GM10248 (cell line): ENCODE measurements around the gene GPR50.

Experiments
- CTCF ChIA-PET: fragments of 300-600 bp; sonication (Branson Sonifier 250); formaldehyde crosslinking; extraction: SDS; loops from one replicate; lab custom pipeline; 2021; ENCODE audit warnings: antibody characterized with exemption; lab: Yijun Ruan, JAX
- POLR2A ChIA-PET: fragments of 350-650 bp; sonication (Branson Sonifier 250); formaldehyde crosslinking; extraction: SDS; loops from one replicate; lab custom pipeline; 2020; ENCODE audit warnings: antibody characterized with exemption; lab: Yijun Ruan, JAX
- DNase-seq: peaks from one replicate; pipeline ENCODE4 v3.0.0; 2012; ENCODE audit errors: extremely low spot score
- CTCF ChIP-seq: IDR thresholded peaks from 2 replicates; pipeline ENCODE4 v1.5.1; 2012; ENCODE audit warnings: mild to moderate bottlenecking, low read depth; ENCODE audit errors: extremely low read depth, missing control alignments, control extremely low read depth

GPR50 gene

GRCh38 chrX:151178746-151179145 is 2.4 kb downstream of the GPR50 start:
- no peak for TF ChIP-seq CTCF
- ChIA-PET POLR2A (no interaction called here), CTCF (no interaction called here)
- DNase-seq, result no peak

GRCh38 chrX:151180400-151180799 is 4.0 kb downstream of the GPR50 start:
- no peak for DNase-seq
- ChIA-PET POLR2A (no interaction called here), CTCF (no interaction called here)
- no peak for TF ChIP-seq CTCF

GRCh38 chrX:151181088-151181487 is 4.7 kb downstream of the GPR50 start:
- ChIA-PET CTCF (no interaction called here), POLR2A (no interaction called here)
- DNase-seq, result no peak
- TF ChIP-seq CTCF, result no peak

- POLR2A ChIA-PET, result no interaction called here
- CTCF ChIA-PET, result no interaction called here
- no peak for DNase-seq
- TF ChIP-seq CTCF, result no peak
These were observed 6.9 kb downstream of the GPR50 start for GRCh38 chrX:151183233-151183753.

- ChIA-PET POLR2A (no interaction called here), CTCF (no interaction called here)
- DNase-seq, result no peak
- TF ChIP-seq CTCF, result no peak
These were observed 7.7 kb downstream of the GPR50 start for GRCh38 chrX:151183912-151184565.

- TF ChIP-seq CTCF, result no peak
- ChIA-PET POLR2A (no interaction called here), CTCF (no interaction called here)
- no peak for DNase-seq
These were observed 8.3 kb downstream of the GPR50 start for GRCh38 chrX:151184705-151185104.

GRCh38 chrX:151206871-151207270 is 30.5 kb downstream of the GPR50 start:
- no peak for TF ChIP-seq CTCF
- no peak for DNase-seq
- CTCF ChIA-PET, result no interaction called here
- POLR2A ChIA-PET, result no interaction called here
